Lower lobe of right lung (tissue), 2 donors: Measurements from ENCODE around the gene COQ10B. TPM values are rescaled to one million over a fixed set of nuclear protein-coding genes. Genes with fewer than 3 reads are reported as not detected.

Experiments
- ATAC-seq, 2 donors: fragments of 200-7000 bp; cut with Tn5 transposase; one replicate each; pipeline ENCODE4 v1.9.1; 2020 to 2022; ENCODE audit warnings: mild to moderate bottlenecking in 2 of 2, moderate library complexity in 2 of 2
- DNase-seq: peaks from one replicate; pipeline ENCODE4 v3.0.0-alpha.2; 2020
- H3K27ac ChIP-seq: fragments of 200-600 bp; one replicate; pipeline ENCODE4 v1.8.0; 2022
- H3K27me3 ChIP-seq: fragments of 200-600 bp; one replicate; pipeline ENCODE4 v1.8.0; 2022; ENCODE audit warnings: low read depth
- H3K36me3 ChIP-seq: fragments of 200-600 bp; one replicate; pipeline ENCODE4 v1.8.0; 2022; ENCODE audit warnings: mild to moderate bottlenecking
- H3K4me1 ChIP-seq: fragments of 200-600 bp; one replicate; pipeline ENCODE4 v1.8.0; 2022
- H3K4me3 ChIP-seq: fragments of 200-600 bp; one replicate; pipeline ENCODE4 v1.8.0; 2022; ENCODE audit warnings: mild to moderate bottlenecking
- H3K9me3 ChIP-seq: fragments of 200-600 bp; one replicate; pipeline ENCODE4 v1.8.0; 2022
- CTCF ChIP-seq: fragments of 200-600 bp; IDR thresholded peaks from one replicate; pipeline ENCODE4 v1.8.0; 2022; ENCODE audit warnings: antibody characterized with exemption, mild to moderate bottlenecking
- intact Hi-C: fragments of 100-400 bp; cut with DNase I; formaldehyde crosslinking; loops from one replicate; pipeline ENCODE4 v1.11.0; 2022
- total RNA-seq: library from RNA; stranded (reverse); fragmentation: NEBNext Ultra II Directional; extraction: Animal tissue kit (Norgen Biotek cat#: 25700); gene quantifications from one replicate; pipeline ENCODE4 v1.2.1, GENCODE V29; 2021
- donor health status: DM: no; HTN: yes; CAD: no; lungs with severe emphysema.

Gene COQ10B
- total RNA-seq, 1 donor from 2014 or later, result 24.3 TPM

GRCh38 chr2:197498937-197499593 is 45.7 kb downstream of the COQ10B start:
- intact Hi-C loops, result no loop called here
- H3K27ac ChIP-seq, result peak overlapping the region; percentile 92
- no peak for TF ChIP-seq CTCF
- no peaks in the 10 kb centered on the region for H3K9me3 ChIP-seq
- H3K4me3 ChIP-seq, result peak overlapping the region; percentile 94
- H3K4me1 ChIP-seq, result peaks cover 53% of the 10 kb centered on the region
- H3K36me3 ChIP-seq, result peaks cover 57% of the 10 kb centered on the region
- ATAC-seq (peak; percentile 49 to 55), DNase-seq (peak; percentile 84)
- no peaks in the 10 kb centered on the region for H3K27me3 ChIP-seq

GRCh38 chr2:197499594-197500502 is 46.5 kb downstream of the COQ10B start, which contains the start of the genes HSPD1 and HSPE1:
Gene HSPD1, minus strand, starts transcription at chr2:197499840. Its CDS starts 992 bp downstream, at chr2:197498848.
Gene HSPE1, plus strand, starts transcription at chr2:197500379. Its CDS starts 58 bp downstream, at chr2:197500437.
- Histone ChIP-seq H3K4me3 (peak within 1 kb of the TSS; percentile 94), H3K4me1 (peaks cover 53% of the 10 kb centered on the region), H3K36me3 (peaks cover 57% of the 10 kb centered on the region), H3K27me3 (no peaks in the 10 kb centered on the region), H3K27ac (peak within 1 kb of the TSS; percentile 92), H3K9me3 (no peaks in the 10 kb centered on the region)
- DNase-seq (peak; percentile 98), ATAC-seq (peak; percentile 96 to 98)
- intact Hi-C loops, result loop anchor here (10.0 kb wide), 1 partner anchor 275 kb away; no protein-coding TSS in a partner anchor
- no peak for TF ChIP-seq CTCF

- ATAC-seq (peak; percentile 4 to 20), DNase-seq (no peak)
- TF ChIP-seq CTCF, result no peak
- Histone ChIP-seq H3K36me3 (peaks cover 53% of the 10 kb centered on the region), H3K9me3 (no peaks in the 10 kb centered on the region), H3K4me1 (peaks cover 50% of the 10 kb centered on the region), H3K27ac (peak overlapping the region; percentile 92), H3K4me3 (peak overlapping the region; percentile 94), H3K27me3 (no peaks in the 10 kb centered on the region)
- intact Hi-C loops, result loop anchor here (10.0 kb wide), 1 partner anchor 274 kb away; no protein-coding TSS in a partner anchor
Observed at GRCh38 chr2:197500503-197501131, 47.3 kb downstream of the COQ10B start.

- Histone ChIP-seq H3K4me3 (no peak overlapping the region), H3K36me3 (peaks cover 37% of the 10 kb centered on the region), H3K27me3 (no peaks in the 10 kb centered on the region), H3K27ac (no peak overlapping the region), H3K9me3 (no peaks in the 10 kb centered on the region), H3K4me1 (peaks cover 37% of the 10 kb centered on the region)
- no peak for DNase-seq
- no peak for TF ChIP-seq CTCF
- intact Hi-C loops, result loop anchor here (10.0 kb wide), 1 partner anchor 273 kb away; no protein-coding TSS in a partner anchor
- no peak for ATAC-seq
Observed at GRCh38 chr2:197502201-197502600, 48.8 kb downstream of the COQ10B start.

- H3K27ac ChIP-seq, result no peak overlapping the region
- ATAC-seq (no peak), DNase-seq (no peak)
- H3K9me3 ChIP-seq, result no peaks in the 10 kb centered on the region
- H3K4me1 ChIP-seq, result peaks cover 32% of the 10 kb centered on the region
- peaks cover 32% of the 10 kb centered on the region for H3K36me3 ChIP-seq
- H3K27me3 ChIP-seq, result no peaks in the 10 kb centered on the region
- intact Hi-C loops, result loop anchor here (10.0 kb wide), 1 partner anchor 272 kb away; no protein-coding TSS in a partner anchor
- TF ChIP-seq CTCF, result no peak
- no peak overlapping the region for H3K4me3 ChIP-seq
Observed at GRCh38 chr2:197502685-197503084, 49.3 kb downstream of the COQ10B start.
